AG09309 (cell line): ENCODE measurements around the gene ITGA4.

ENCODE experiments used
- DNase-seq: peaks from one replicate; pipeline ENCODE4 v3.0.0-alpha.2; 2010; ENCODE audit warnings: low read depth
- H3K4me3 ChIP-seq: 2 replicates; pipeline ENCODE4 v1.5.1; 2011; ENCODE audit warnings: mild to moderate bottlenecking, low read depth, low read length, moderate library complexity; ENCODE audit not compliant: control insufficient read depth
- TF ChIP-seq, protein P1 (sequence below): IDR thresholded peaks from 2 replicates; pipeline ENCODE4 v1.5.1; 2011; ENCODE audit warnings: mild to moderate bottlenecking, low read depth, low read length, inconsistent platforms; ENCODE audit not compliant: insufficient read depth, control insufficient read depth; ENCODE audit errors: missing control alignments

ITGA4 gene

DNA sequence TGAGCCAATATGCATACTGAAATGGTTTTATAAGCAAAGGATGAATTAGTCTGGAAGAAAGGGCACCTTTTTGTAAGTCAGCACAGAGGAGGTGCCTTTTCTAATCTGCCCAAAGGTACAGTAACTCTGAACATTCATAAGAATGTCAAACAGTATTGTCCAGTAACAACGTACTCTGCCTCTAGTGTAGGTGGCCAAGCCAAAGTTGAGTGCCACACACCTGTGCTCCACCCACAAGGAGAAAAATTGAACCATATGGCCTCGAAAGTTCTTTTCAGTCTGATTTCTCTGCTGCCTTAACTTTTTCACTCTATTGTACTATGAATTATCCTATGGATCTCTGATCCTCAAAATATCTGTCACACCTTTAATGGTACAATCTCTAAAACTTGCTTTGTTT is 112.9 kb downstream of the ITGA4 start:
- TF ChIP-seq, protein P1, sequence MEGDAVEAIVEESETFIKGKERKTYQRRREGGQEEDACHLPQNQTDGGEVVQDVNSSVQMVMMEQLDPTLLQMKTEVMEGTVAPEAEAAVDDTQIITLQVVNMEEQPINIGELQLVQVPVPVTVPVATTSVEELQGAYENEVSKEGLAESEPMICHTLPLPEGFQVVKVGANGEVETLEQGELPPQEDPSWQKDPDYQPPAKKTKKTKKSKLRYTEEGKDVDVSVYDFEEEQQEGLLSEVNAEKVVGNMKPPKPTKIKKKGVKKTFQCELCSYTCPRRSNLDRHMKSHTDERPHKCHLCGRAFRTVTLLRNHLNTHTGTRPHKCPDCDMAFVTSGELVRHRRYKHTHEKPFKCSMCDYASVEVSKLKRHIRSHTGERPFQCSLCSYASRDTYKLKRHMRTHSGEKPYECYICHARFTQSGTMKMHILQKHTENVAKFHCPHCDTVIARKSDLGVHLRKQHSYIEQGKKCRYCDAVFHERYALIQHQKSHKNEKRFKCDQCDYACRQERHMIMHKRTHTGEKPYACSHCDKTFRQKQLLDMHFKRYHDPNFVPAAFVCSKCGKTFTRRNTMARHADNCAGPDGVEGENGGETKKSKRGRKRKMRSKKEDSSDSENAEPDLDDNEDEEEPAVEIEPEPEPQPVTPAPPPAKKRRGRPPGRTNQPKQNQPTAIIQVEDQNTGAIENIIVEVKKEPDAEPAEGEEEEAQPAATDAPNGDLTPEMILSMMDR: no peak
- H3K4me3 ChIP-seq: no peak overlapping the region
- no peak for DNase-seq

DNA sequence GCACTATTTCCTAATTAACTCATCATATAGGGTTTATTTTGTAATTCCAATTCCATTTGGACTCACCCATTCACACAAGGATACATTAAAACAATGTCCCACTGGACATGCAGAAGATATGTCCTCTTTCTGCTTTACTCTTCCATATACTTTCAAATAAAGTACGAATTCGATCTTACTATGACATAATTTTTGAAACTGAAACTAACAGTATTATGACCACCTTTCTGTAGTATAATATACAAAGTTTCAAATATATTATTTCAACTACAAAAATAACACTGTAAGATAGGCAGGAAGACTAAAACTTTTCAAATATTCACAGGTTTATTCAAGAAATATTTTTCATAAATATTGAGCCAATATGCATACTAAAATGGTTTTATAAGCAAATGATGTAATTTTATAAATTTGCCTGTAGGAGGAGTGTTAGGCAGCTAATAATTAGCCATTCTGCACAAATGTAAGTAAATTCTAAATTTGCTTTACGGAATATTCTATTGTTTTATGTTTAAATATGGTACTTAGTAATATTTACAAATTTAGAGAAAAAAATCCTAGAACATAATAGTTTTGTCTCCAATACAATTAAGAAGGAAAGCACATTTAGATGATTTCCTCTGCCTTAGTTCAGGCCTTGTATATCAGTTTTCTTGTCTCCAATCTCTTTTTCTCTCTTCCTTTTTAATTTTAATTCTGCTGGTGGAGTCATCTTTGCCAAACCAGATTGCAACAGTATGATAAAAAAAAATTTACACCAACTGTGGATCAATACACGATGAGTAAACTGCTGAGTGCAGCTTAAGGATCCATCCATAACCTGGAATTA is 113.9 kb downstream of the ITGA4 start:
- no peak for DNase-seq
- TF ChIP-seq, protein P1: peak; percentile 25
- H3K4me3 ChIP-seq: no peak overlapping the region

DNA sequence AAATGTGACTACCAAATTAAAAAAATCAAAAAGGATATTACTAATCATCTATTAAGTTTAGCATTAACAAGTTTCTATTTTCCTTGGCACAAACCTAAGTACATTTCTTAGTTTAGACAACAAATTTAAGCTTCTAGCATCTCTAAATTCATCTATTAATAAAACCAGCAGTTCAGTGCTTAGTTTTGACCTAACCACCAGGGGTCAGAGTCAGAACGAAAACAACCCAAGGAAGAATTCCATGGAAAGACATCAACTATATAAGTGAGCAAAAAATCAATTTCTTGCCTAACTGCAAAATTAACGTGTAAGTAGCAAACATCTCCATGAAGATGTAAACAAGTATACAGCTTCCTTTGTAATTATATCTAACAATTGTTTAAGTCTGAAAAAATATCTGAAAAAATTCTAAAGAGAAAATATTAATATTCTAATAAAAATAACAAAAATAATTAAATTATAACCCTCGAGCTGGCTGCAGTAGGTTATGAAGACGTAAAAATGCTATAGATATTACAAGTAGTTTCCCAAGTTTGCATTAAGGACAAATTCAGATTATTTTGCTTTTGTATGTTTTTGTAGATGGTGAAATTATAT is 116.1 kb downstream of the ITGA4 start:
- TF ChIP-seq, protein P1: peak; percentile 49
- no peak overlapping the region for H3K4me3 ChIP-seq
- peak; percentile 10 for DNase-seq

DNA sequence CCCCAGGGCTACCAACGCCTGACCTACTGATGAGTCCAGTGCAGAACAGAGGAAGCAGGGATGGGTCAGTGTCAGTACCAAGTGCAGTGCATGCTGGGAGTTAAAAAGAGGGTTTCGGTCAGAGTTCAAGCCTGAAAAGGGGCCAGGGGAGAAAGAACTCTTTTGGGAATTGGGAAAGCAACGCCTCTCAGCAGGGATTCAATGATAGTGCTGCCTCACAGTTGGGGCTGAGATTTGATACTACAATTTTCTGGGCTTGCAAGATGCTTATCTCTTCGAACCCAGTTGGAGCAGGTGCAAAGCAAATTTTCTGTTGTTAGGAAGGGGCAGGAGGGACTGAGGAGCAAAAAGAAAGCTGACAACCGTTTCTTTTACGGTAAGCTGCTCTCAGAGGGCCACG is 117.1 kb downstream of the ITGA4 start:
- no peak for DNase-seq
- TF ChIP-seq, protein P1: no peak
- H3K4me3 ChIP-seq: no peak overlapping the region

DNA sequence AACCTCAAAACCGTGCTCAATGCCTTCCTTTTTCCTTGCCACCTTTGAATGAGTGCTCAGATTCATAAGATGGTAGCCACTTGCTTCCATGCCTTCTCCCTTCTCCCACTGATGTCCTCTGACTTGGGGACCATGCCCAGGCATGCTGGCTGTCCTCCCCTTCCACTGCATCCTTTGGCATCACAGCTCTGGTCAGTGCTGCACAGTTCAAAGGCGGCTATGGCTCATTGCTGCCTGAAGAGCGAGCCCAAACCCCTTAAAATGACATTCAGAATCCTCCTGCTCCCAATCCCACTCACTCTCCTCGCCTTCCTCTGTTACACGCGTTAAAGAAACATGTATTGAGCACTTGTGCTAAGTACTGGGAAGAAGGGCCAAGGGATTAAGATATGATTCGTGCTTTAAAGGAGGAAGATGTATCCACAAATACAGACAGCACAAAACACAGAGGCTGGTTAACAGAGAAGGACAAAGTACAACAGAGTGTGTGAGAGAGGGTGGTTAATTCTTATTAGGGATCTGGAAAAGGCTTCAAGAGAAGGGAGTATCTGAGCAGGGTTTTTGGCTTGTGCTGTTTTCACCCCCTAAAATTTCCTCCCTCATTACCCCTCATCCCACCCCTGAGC is 118.0 kb downstream of the ITGA4 start:
- DNase-seq: no peak
- TF ChIP-seq, protein P1: no peak
- no peak overlapping the region for H3K4me3 ChIP-seq

DNA sequence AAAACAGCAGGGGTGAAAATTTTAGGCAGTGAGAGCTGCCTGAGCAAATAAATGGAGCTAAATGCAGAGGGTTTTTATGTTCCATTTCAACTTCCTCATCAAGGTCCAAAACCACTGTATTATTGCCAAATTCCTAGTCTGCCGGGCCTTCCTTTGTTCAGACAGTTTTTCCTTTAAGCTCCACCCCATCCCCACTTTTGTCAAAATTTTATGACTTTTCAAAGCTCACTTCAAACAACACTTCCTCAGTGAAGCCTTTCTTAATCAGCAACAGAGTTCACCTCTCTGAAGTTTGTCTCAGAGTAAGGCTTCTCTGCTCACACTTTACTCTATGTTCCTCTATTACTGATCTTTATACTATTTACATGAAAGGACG is 118.5 kb downstream of the ITGA4 start:
- no peak for DNase-seq
- TF ChIP-seq, protein P1: no peak
- H3K4me3 ChIP-seq: no peak overlapping the region
